Stimulated activated CD4-positive, alpha-beta T cell treated with anti-CD3 and anti-CD28 coated beads, Interleukin-2, amount 100 ng/mL, for 24 hours (primary cell): Measurements from ENCODE around the gene RNASE8.

ENCODE experiments used
- DNase-seq, 2 donors: peaks; one replicate each; pipeline ENCODE4 v3.0.0-alpha.2; 2020

Gene RNASE8

DNA sequence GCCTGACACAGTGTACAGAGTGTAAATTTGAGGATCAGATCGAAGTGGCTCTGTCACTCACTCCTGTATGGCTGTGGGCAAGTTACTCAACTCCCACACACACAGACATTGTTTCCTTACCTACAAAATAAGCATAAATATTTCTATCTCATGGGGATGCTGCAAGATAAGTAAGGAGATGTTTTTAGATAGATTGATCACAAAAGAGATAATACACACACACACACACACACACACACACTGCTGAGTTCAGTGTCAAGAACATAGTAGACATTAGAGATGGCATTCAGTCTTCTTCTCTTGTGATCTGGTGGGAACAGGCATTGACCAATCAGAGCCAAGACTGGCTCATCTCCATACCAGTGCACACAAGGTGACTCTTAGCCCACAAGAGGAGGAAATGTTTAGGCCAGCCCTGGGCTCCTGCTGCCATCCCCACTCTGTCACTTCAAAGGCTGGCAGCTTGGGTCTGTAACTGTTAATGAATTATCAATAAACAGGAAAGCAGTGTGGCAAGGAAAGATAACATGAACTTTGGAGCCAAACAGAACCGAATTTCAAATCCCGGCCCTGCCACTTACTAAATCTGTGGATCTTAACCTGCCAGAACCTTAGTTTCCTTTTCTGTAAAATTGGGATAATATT is 3.4 kb upstream of the RNASE8 start:
- no peak for DNase-seq

- no peak for DNase-seq
These were observed 2.9 kb upstream of the RNASE8 start for GRCh38 chr14:21054768-21055145.

DNA sequence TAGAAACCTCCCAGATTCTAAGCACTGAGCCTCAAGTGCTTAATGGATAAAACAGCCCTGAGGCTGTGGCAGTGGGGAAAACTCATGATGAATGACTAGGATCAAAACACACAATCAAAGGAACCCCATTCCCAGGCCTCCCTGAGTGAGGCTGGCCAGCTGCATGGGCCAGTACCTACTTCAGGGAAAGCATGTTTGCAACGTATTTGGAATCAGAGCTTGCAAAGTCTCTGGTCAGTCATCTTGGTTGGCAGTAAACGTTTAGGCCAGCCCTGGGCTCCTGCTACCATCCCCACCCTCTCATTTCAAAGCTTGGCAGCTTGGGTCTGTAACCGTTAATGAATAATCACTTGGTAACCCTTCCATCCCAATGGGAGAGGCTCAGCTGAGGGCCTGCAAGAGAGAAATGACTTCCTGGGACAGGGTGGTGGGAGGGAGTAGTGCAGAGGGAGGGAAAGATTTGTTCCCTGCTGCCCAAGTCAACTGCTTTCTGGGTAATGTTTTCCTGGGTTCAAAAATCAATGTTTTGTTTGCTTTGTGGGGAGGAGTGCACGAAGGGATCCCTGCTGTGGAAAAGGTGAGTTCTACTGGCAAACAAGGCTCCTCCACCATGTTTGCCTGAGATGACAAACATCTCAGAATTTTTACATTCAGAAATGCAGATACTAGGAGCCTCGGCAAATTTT is 2.0 kb upstream of the RNASE8 start:
- DNase-seq, result no peak

DNA sequence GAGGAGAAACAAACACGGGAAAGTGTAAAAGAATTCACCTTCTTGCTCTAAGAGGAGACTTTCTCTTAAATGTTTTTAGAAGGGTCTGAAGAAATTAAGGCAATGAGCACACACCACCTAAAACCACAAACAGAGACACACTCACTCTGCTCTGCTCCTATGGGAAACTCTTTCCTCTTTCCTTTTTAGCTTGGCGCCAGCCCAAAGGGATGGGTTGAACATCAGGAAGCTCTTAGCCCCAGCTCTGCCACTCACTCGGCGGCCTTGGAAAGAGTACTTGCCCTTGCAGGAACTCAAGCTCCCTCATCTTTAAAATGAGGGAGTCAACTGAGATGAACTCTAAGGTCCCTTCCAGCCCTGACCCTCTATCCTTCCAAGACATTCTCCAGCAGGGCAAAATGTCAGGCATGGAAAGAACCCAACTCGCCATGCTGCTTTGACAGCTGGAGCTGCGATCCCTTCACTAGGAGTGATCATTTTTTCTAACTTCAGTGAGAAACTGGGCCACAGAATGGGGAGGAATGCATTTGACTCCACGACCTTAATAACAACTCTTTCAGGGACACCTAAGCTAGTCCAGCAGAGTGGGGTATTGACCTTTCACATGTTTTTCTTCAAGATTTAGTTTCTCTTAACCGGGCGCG is 980 bp upstream of the RNASE8 start:
- DNase-seq, result no peak

- DNase-seq, result no peak
These were observed 1.3 kb downstream of the RNASE8 start for GRCh38 chr14:21058903-21059302.

- DNase-seq, result no peak
These were observed 2.4 kb downstream of the RNASE8 start for GRCh38 chr14:21059842-21060613.

DNA sequence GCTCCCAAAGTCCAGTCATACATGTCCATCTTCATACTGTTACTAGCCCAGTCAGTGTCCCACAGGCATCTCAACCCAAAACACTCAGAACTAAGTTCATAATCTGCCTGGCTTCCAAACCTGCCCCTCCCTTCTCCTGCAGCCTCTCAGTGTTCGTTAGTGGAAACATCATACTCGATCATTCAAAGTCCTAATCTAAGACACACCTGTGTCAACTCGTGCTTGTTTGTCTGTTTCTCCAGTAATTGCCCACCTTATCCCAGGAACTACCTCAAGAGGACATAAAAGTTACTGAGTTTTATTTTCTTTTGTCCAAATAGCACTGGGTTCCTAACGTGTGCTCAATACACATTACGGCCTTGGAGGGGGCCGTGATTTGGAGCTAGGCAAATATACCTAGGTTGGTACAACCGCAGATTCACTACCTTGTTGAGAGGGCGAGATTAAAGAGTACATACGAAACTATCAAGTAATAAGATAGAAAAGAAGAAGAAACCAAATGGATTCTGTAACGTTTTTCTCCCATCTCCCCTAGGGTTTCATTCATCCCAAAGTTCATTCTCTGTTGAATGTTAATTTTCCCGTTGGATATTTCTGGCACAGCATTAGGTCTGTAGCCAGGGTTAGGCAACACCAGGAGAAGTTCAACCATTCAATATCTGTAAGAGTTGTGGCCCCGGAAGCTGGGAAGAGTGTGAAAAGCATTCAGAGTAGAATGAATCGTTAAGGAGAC is 3.2 kb downstream of the RNASE8 start:
- no peak for DNase-seq

- DNase-seq, result no peak
These were observed 3.7 kb downstream of the RNASE8 start for GRCh38 chr14:21061347-21061668.

- no peak for DNase-seq
These were observed 5.9 kb downstream of the RNASE8 start for GRCh38 chr14:21063479-21063878.

GRCh38 chr14:21066882-21067502 is 9.4 kb downstream of the RNASE8 start:
- no peak for DNase-seq

DNA sequence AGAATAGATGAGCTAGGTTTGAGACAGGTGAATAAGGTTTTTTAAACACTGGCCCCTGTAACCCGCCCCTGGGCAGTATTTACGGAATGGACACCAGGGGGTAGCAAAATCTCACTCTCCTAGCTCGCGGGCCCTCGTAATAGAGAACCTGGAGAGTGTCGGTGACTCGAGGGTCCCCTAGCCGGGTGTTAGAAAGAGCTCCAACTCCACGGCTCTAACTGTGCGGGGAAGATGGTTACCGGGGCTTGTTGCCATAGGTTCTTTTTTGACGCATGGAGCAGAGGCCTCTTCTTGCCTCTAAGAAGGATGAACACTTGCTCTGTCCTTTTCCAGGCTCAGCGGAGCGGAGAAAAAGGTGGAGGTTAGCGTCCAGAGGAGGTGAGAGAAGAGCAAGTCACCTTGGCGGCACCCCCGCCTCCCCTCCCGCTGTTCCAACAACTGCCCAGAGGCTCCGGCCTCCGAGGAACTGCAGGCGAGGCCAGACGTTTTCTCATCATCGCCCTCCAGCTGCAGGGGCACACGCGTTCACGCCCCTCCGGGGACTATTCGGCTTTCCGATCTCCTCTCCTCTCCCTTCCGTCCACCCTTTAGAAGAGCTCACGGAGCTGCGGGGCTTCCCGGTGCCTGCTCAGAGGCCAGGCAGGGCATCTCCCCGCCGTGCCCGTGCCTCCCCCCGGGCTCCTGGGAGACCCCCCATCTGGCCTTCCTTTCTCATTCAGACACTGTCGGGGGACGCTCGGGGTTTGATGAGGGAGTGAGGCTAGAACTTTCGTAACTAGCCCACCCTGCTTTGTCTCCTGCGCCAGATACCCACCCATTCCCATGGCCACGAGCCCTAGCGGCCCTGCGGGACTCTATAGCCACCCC is 11.1 kb downstream of the RNASE8 start:
- DNase-seq, result peak; percentile 43 to 44

GRCh38 chr14:21069388-21070082 is 11.9 kb downstream of the RNASE8 start:
- no peak for DNase-seq

GRCh38 chr14:21070083-21070609 is 12.5 kb downstream of the RNASE8 start, which contains the start of gene ARHGEF40:
ARHGEF40 (plus strand) TSS chr14:21070304; CDS start chr14:21070397, 93 bp downstream.
- peak in 1 of 2 donors; percentile 40 for DNase-seq

DNA sequence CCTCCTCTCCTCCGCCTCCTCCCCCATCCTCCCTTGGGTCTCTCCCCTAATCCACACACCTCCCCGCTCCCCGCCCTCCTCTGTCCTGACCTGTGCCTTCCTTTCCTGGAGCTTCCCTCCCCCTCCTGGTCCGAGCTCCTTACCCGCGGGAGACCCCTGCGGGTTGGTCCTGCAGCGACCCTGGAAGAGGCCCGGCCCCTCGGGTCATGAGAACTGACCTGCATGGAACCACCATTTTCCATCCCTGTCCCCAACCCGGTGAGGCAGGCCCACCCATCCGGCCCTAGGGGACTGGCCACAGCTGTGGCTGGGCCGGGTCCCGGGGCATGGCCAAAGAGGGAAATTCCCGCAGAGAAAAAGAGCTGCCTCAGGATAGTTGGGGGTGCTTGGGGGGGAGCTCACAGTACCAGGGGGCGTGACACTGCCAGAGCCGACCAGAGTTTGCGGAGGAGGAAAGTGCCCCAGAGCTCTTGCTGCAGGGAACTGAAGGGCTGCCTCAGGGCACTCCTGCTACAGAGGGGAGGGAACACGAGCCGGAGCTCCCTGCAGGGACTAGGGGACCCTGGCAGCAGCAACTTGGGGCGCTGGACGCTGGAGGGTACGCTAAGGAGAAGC is 13.1 kb downstream of the RNASE8 start:
- DNase-seq, result peak in 1 of 2 donors; percentile 20

- DNase-seq, result peak; percentile 44 to 65
These were observed 13.8 kb downstream of the RNASE8 start for GRCh38 chr14:21071225-21072030.

DNA sequence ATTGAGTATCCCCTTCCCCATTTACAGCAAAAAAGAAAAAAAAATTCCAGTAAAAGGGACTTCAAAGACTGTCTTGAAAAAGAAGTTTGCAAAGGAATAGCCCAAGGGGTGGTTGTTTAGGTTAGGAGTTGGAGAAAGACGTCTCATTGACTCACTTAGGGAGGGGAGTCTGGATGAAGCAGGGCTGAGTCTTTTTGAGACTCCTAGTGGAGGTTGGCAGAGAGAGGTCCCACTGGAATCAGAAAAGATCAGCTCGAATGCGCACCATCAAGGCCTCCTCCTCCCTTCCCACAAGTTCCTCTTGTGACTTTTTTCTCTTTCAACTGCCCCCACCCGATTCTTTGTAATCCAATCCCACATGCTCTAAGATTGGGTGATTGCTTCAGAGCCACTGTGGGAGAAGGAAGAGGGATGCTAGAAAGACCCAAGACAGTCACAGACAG is 14.4 kb downstream of the RNASE8 start:
- no peak for DNase-seq

GRCh38 chr14:21072781-21073339 is 15.2 kb downstream of the RNASE8 start:
- no peak for DNase-seq

- DNase-seq, result no peak
These were observed 16.3 kb downstream of the RNASE8 start for GRCh38 chr14:21073921-21074320.
